HCT116 (cell line): ENCODE data around the gene USP43. TPM values are rescaled to one million over a fixed set of nuclear protein-coding genes. Genes with fewer than 3 reads are reported as not detected.

Source experiments
- ATAC-seq: fragments of 200-7000 bp; cut with Tn5 transposase; 2 replicates; pipeline ENCODE4 v1.9.1; 2020; ENCODE audit warnings: mild to moderate bottlenecking, moderate library complexity
- BruUV-seq: library from RNA; stranded (reverse); fragments of 400-500 nt; replicated peaks from 2 replicates; lab custom pipeline; 2021; lab: Mats Ljungman, UMichigan
- CTCF ChIA-PET: fragments of 300-600 bp; sonication (Branson Sonifier 250); formaldehyde crosslinking; loops from one replicate; lab custom pipeline; 2021; ENCODE audit warnings: antibody characterized with exemption; lab: Charles Lee
- POLR2A ChIA-PET: fragments of 300-600, 350-600 bp; sonication (Branson Sonifier 250); formaldehyde crosslinking; loops from one replicate; lab custom pipeline; 2021; ENCODE audit warnings: antibody characterized with exemption; lab: Charles Lee
- RAD21 ChIA-PET, 2 experiments: fragments of 300-600 bp; sonication (Branson Sonifier 250); formaldehyde crosslinking; loops; one replicate each; lab custom pipeline; 2023; ENCODE audit warnings: low total read pairs in 2 of 2; ENCODE audit not compliant: uncharacterized antibody in 2 of 2, unreplicated experiment in 2 of 2, low non-redundant PET in 1 of 2; lab: Charles Lee
- DNase-seq: peaks from one replicate; pipeline ENCODE4 v3.0.0-alpha.2; 2010; ENCODE audit warnings: low read depth, low spot score
- H2AFZ ChIP-seq: fragments of 200-600 bp; shearing (Covaris generic), sonication (generic); 2 replicates; pipeline ENCODE4 v1.6.1; 2017; ENCODE audit warnings: low read depth, mixed run types, mixed read lengths, antibody characterized with exemption, low read length; ENCODE audit not compliant: poor library complexity, severe bottlenecking
- H3K27ac ChIP-seq: 2 replicates; pipeline ENCODE4 v1.5.1; 2012; ENCODE audit warnings: low read depth, low read length
- H3K27me3 ChIP-seq: fragments of 200-600 bp; sonication (generic); 2 replicates; pipeline ENCODE4 v1.6.1; 2016; ENCODE audit warnings: mixed run types, low read length, mixed read lengths; ENCODE audit not compliant: insufficient read depth
- H3K36me3 ChIP-seq, 2 experiments: fragments of 200-500 bp in 1 of 2; fragments of 200-600 bp in 1 of 2; sonication (Bioruptor generic) in 1 of 2; sonication (generic) in 1 of 2; 2 replicates each; pipeline versions ENCODE4 v1.5.1 to v1.6.1; 2014 to 2016; ENCODE audit warnings: low read length in 2 of 2, inconsistent platforms in 1 of 2, mixed read lengths in 1 of 2, mixed run types in 1 of 2; ENCODE audit not compliant: insufficient read depth in 2 of 2, control insufficient read depth in 1 of 2
- H3K4me1 ChIP-seq, 2 experiments: fragments of 200-600 bp in 1 of 2; sonication (generic) in 1 of 2; 2 replicates each; pipeline versions ENCODE4 v1.5.1 to v1.6.1; 2012 to 2017; ENCODE audit warnings: low read length in 2 of 2, inconsistent platforms in 1 of 2, mild to moderate bottlenecking in 1 of 2, mixed read lengths in 1 of 2, mixed run types in 1 of 2, moderate library complexity in 1 of 2; ENCODE audit not compliant: insufficient read depth in 2 of 2, control insufficient read depth in 1 of 2
- H3K4me2 ChIP-seq: fragments of 200-600 bp; sonication (generic); 2 replicates; pipeline ENCODE4 v1.6.1; 2017; ENCODE audit warnings: mixed run types, low read length, mixed read lengths
- H3K4me3 ChIP-seq, 2 experiments: fragments of 200-600 bp in 1 of 2; sonication (generic) in 1 of 2; replicated peaks in 1 of 2; 2 replicates each; pipeline ENCODE4 v1.5.1; 2011 to 2016; ENCODE audit warnings: low read length in 2 of 2, control low read depth in 1 of 2, low read depth in 1 of 2, mild to moderate bottlenecking in 1 of 2, mixed read lengths in 1 of 2, mixed run types in 1 of 2
- H3K79me2 ChIP-seq: fragments of 200-600 bp; sonication (generic); 2 replicates; pipeline ENCODE4 v1.6.1; 2017; ENCODE audit warnings: mild to moderate bottlenecking, mixed run types, low read length, moderate library complexity, mixed read lengths; ENCODE audit not compliant: insufficient read depth
- H3K9ac ChIP-seq: fragments of 200-600 bp; sonication (generic); 2 replicates; pipeline ENCODE4 v1.6.1; 2016; ENCODE audit warnings: low read length, mixed read lengths
- H3K9me2 ChIP-seq: fragments of 200-600 bp; sonication (generic), shearing (Covaris generic); 2 replicates; pipeline ENCODE4 v1.6.1; 2017; ENCODE audit warnings: mixed run types, mild to moderate bottlenecking, moderate library complexity; ENCODE audit not compliant: insufficient read depth
- H3K9me3 ChIP-seq, 2 experiments: fragments of 200-500 bp in 1 of 2; fragments of 200-600 bp in 1 of 2; sonication (Bioruptor generic) in 1 of 2; sonication (generic) in 1 of 2; 2 replicates each; pipeline ENCODE4 v1.6.1; 2014 to 2017; ENCODE audit warnings: low read length in 2 of 2, mixed read lengths in 2 of 2, inconsistent platforms in 1 of 2, low read depth in 1 of 2, mild to moderate bottlenecking in 1 of 2, mixed run types in 1 of 2, moderate library complexity in 1 of 2; ENCODE audit not compliant: control insufficient read depth in 1 of 2, insufficient read depth in 1 of 2
- H4K20me1 ChIP-seq: fragments of 200-600 bp; sonication (generic), shearing (Covaris generic); 2 replicates; pipeline ENCODE4 v1.6.1; 2017; ENCODE audit warnings: mixed run types, mild to moderate bottlenecking, moderate library complexity; ENCODE audit not compliant: insufficient read depth
- CBX3 ChIP-seq: IDR thresholded peaks from 2 replicates; pipeline ENCODE4 v1.6.1; 2012; ENCODE audit warnings: low read depth
- EZH2 ChIP-seq: fragments of 200-600 bp; sonication (generic); IDR thresholded peaks from 2 replicates; pipeline ENCODE4 v1.6.1; 2017; ENCODE audit warnings: antibody characterized with exemption, mixed run types
- EZH2phosphoT487 ChIP-seq: fragments of 200-600 bp; IDR thresholded peaks from 2 replicates; pipeline ENCODE4 v1.6.1; 2018; ENCODE audit warnings: antibody characterized with exemption, borderline replicate concordance
- JUND ChIP-seq: IDR thresholded peaks from 2 replicates; pipeline ENCODE4 v1.6.1; 2012
- POLR2A ChIP-seq: IDR thresholded peaks from 2 replicates; pipeline ENCODE4 v1.7.0; 2011; ENCODE audit warnings: borderline replicate concordance; ENCODE audit not compliant: insufficient read depth, insufficient read length; ENCODE audit errors: extremely low read depth
- RAD21 ChIP-seq: IDR thresholded peaks from 2 replicates; pipeline ENCODE4 v1.6.1; 2012; ENCODE audit warnings: low read depth, mild to moderate bottlenecking
- SP1 ChIP-seq: IDR thresholded peaks from 2 replicates; pipeline ENCODE4 v1.6.1; 2012; ENCODE audit warnings: low read depth
- TCF7L2 ChIP-seq: IDR thresholded peaks from 2 replicates; pipeline ENCODE4 v1.7.0; 2011; ENCODE audit warnings: borderline replicate concordance, inconsistent platforms; ENCODE audit not compliant: insufficient read depth, insufficient read length; ENCODE audit errors: extremely low read depth
- ZBTB33 ChIP-seq: IDR thresholded peaks from 2 replicates; pipeline ENCODE4 v1.6.1; 2011; ENCODE audit warnings: mild to moderate bottlenecking, low read length, moderate library complexity; ENCODE audit not compliant: insufficient replicate concordance; ENCODE audit errors: extremely low read depth
- ZNF274 ChIP-seq: fragments of 200-500 bp; sonication (Bioruptor generic); IDR thresholded peaks from 2 replicates; pipeline ENCODE4 v1.6.1; 2014; ENCODE audit warnings: mild to moderate bottlenecking, low read depth, low read length, inconsistent platforms
- intact Hi-C: fragments of 100-400 bp; cut with micrococcal nuclease; formaldehyde crosslinking; loops from 2 replicates; pipeline ENCODE4 v1.10.0; 2022
- total RNA-seq: library from RNA; stranded (reverse); gene quantifications from one replicate; pipeline ENCODE4 v1.2.1, GENCODE V29; 2021; ENCODE audit not compliant: unreplicated experiment
- TF ChIP-seq, protein P1 (sequence below), 3 experiments: fragments of 200-600 bp in 1 of 3; sonication (generic) in 1 of 3; IDR thresholded peaks in 2 of 3; conservative IDR thresholded peaks in 1 of 3; 2 replicates each; pipeline ENCODE4 v1.5.1; 2012 to 2017; ENCODE audit warnings: low read depth in 2 of 3, low read length in 2 of 3, antibody characterized with exemption in 1 of 3, borderline replicate concordance in 1 of 3, control low read depth in 1 of 3, mild to moderate bottlenecking in 1 of 3, mixed read lengths in 1 of 3, mixed run types in 1 of 3, moderate library complexity in 1 of 3; ENCODE audit not compliant: insufficient read depth in 1 of 3
- TF ChIP-seq, protein P2 (sequence below): IDR thresholded peaks from 2 replicates; pipeline ENCODE4 v1.6.1; 2012

Gene USP43
- total RNA-seq, 1 experiment from 2014 or later, result 8.0 TPM

- CTCF ChIA-PET, result no interaction called here
- peaks cover under 1 to 15% of the 10 kb centered on the region in 2 experiments; a peak in 3 of 4 replicates for H3K4me1 ChIP-seq
- intact Hi-C loops, result no loop called here
- no peak overlapping the region for H3K4me2 ChIP-seq
- DNase-seq (no peak), ATAC-seq (no peak)
- H3K9me3 ChIP-seq, result no peaks in the 10 kb centered on the region
- no peaks in the 10 kb centered on the region for H3K27me3 ChIP-seq
- POLR2A ChIA-PET, result no interaction called here
- no peaks in the 10 kb centered on the region for H3K9me2 ChIP-seq
- H3K27ac ChIP-seq, result no peak overlapping the region
- H4K20me1 ChIP-seq, result no peaks in the 10 kb centered on the region
- no peak overlapping the region for H3K4me3 ChIP-seq
- no peaks in the 10 kb centered on the region for H3K79me2 ChIP-seq
- no peak overlapping the region for H3K9ac ChIP-seq
- RAD21 ChIA-PET, result no interaction called here
- H2AFZ ChIP-seq, result no peak overlapping the region
- no TSS peak for BruUV-seq
- H3K36me3 ChIP-seq, result no peaks in the 10 kb centered on the region; a peak in 1 of 4 replicates
- TF ChIP-seq POLR2A (no peak), ZBTB33 (no peak), EZH2phosphoT487 (no peak), RAD21 (no peak), SP1 (no peak), TCF7L2 (no peak), CBX3 (no peak), JUND (no peak), EZH2 (no peak), ZNF274 (no peak)
- TF ChIP-seq, protein P1, sequence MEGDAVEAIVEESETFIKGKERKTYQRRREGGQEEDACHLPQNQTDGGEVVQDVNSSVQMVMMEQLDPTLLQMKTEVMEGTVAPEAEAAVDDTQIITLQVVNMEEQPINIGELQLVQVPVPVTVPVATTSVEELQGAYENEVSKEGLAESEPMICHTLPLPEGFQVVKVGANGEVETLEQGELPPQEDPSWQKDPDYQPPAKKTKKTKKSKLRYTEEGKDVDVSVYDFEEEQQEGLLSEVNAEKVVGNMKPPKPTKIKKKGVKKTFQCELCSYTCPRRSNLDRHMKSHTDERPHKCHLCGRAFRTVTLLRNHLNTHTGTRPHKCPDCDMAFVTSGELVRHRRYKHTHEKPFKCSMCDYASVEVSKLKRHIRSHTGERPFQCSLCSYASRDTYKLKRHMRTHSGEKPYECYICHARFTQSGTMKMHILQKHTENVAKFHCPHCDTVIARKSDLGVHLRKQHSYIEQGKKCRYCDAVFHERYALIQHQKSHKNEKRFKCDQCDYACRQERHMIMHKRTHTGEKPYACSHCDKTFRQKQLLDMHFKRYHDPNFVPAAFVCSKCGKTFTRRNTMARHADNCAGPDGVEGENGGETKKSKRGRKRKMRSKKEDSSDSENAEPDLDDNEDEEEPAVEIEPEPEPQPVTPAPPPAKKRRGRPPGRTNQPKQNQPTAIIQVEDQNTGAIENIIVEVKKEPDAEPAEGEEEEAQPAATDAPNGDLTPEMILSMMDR (IDR thresholded peaks at IDR 0.05 in 2 of 3, conservative IDR thresholded peaks at IDR 0.05 in 1 of 3; ENCODE audit: borderline replicate concordance in 1 of 3, insufficient read depth in 1 of 3, low read depth in 2 of 3, low read length in 2 of 3), result no peak
- TF ChIP-seq, protein P2, sequence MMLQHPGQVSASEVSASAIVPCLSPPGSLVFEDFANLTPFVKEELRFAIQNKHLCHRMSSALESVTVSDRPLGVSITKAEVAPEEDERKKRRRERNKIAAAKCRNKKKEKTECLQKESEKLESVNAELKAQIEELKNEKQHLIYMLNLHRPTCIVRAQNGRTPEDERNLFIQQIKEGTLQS, result no peak
Measured at GRCh38 chr17:9671559-9671958, 26.2 kb downstream of the USP43 start.
